GM12801 (cell line): ENCODE results near the gene RAB7A.

Experiments used
- CTCF ChIP-seq: IDR thresholded peaks from one replicate; pipeline ENCODE4 v1.5.1; 2011; ENCODE audit warnings: control low read depth; ENCODE audit not compliant: insufficient read length; ENCODE audit errors: extremely low read depth

The RAB7A gene

GRCh38 chr3:128686465-128686864 lies 39.5 kb upstream of the RAB7A start:
- TF ChIP-seq CTCF, result no peak

- TF ChIP-seq CTCF, result no peak
Observed at GRCh38 chr3:128689060-128689459, 36.9 kb upstream of the RAB7A start.

GRCh38 chr3:128693696-128694095 lies 32.3 kb upstream of the RAB7A start:
- no peak for TF ChIP-seq CTCF

- no peak for TF ChIP-seq CTCF
Observed at GRCh38 chr3:128697341-128697740, 28.6 kb upstream of the RAB7A start.

- no peak for TF ChIP-seq CTCF
Observed at GRCh38 chr3:128698211-128699047, 27.6 kb upstream of the RAB7A start.

GRCh38 chr3:128701342-128702212 lies 24.4 kb upstream of the RAB7A start:
- TF ChIP-seq CTCF, result no peak

GRCh38 chr3:128702391-128702790 lies 23.6 kb upstream of the RAB7A start:
- no peak for TF ChIP-seq CTCF
